Measurements from ENCODE around the gene AGMAT.
A peak's percentile ranks its signal among the peaks of the same experiment; 100 is the strongest.
"Not testable (repeated sequence)": the region's sequence is repeated elsewhere in the genome, so short reads cannot be mapped to it uniquely, and the experiment has no call there.

Gene AGMAT

DNA sequence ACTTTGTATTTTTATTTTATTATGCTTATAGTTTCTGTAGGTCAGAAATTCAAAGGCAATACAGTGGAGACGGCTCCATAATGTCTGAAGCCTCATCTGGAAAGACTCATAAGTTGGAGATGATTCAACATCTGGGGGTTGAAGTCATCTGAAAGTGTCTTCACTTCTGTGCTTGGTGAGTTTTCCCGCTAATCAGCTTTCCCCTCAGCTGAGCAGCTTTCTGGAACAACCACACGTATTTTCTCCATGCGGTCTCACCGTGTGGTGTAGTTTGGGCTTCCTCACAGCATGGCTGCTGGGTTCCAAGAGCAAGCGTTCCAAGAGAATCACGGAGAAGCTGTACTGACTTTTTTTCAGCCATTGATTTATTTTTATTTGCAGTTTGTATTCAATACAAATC, 24.8 kb upstream of the AGMAT start:
- no peak for DNase-seq

GRCh38 chr1:15605398-15606383, 20.8 kb upstream of the AGMAT start:
- no peak for DNase-seq

GRCh38 chr1:15604400-15604799, 19.5 kb upstream of the AGMAT start:
- DNase-seq: not testable (repeated sequence)

- DNase-seq: not testable (repeated sequence)
Measured at GRCh38 chr1:15603966-15604282, 19.1 kb upstream of the AGMAT start.

DNA sequence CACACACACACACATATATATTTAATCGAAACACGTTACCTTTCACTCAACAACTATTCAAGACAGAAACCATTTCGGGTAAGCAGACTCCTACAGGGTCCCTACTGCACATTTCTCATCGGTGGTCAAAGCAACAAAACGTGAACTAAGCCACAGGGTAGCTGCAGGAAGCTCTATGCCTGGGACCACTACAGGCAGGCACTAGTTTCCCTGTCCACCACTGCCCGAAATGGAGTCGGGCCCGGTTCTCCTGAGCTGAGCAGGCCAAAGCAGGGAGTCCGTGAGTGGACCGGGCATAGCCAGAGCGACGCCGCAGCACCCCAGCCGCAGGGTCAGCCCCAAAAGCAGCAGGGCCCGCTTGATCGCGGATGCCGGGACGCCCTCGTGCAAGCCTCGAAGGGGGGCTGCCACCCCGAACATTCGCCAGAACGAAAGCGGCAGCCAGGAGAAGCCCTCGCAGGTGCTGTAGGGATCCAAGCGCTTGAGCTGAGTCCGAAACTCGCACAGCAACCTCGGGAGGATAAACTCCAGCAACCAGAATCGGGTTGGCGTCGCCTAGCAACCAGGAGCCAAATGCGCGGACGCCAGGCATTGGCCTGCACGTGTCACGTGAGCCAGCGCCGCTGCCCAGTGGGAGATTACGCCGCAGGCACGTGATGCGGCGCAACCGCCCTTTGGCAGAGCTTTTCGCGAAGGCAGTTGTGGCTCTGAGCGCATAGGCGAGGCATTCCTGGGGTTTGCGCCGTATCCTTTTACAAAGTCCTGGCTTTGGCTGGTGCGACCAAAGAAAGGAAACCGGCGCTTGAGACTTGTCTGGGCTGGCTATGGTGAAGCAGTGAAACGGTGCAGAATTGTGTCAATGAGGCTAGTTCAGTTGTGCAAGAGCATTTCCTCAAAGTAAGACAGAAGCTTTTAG, 18.5 kb upstream of the AGMAT start:
- peak; percentile 92 for DNase-seq

GRCh38 chr1:15598436-15598835, 13.6 kb upstream of the AGMAT start:
- DNase-seq: no peak

DNA sequence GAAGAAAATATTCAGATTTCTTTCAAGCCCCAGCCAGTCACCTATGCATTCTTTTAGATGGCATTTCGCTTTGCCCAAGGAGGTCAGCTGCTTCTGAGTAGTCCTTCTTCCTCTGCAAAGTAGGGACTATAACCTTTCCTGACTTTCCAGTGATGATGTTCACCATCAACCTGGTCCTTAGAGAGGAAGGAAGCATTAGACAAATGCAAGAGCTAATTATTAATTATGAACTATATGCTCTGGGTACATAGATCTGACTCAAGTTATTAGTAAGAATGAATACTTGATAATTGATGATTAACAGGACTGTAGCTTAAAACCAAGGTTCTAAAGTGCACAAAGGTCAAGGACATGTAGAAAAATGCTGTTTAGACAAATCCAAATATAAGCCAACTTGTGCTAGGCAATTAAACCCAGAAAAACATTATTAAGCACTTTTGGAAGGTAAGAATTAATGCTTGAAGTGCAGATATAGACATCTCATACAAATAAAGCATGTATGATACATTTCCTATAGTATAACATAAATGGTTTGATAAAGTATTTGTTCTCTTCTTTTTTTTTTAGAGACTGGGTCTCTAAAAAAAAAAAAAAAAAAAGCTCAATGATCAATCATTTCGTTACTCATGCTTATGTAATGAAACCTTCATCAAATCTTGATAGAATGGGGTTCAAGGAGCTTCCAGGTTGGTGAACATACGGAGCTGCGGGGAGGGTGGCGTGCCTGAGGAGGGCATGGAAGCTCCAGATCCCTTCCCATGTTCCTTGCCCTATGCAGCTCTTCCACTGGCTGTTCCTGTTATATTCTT, 11.2 kb upstream of the AGMAT start:
- no peak for DNase-seq

DNA sequence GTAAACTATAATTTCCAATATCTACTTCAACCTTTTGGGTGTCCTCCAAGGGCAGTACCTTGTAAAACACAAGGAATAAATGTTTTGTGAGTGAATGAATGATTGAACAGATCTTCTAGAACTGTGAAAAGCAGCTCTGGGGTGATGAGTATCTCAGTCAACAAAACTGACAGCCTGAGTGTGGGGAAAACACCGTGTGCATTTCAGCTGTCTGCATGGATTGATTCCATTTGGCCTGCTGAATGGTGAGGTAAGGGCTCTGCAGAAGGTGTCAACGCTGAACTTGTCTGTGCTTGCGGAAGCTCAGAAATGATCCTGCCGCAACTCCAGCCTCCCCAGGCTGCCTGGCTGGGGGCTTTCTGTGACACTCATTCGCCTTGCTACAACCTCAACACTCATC, 7.4 kb upstream of the AGMAT start:
- no peak for DNase-seq

DNA sequence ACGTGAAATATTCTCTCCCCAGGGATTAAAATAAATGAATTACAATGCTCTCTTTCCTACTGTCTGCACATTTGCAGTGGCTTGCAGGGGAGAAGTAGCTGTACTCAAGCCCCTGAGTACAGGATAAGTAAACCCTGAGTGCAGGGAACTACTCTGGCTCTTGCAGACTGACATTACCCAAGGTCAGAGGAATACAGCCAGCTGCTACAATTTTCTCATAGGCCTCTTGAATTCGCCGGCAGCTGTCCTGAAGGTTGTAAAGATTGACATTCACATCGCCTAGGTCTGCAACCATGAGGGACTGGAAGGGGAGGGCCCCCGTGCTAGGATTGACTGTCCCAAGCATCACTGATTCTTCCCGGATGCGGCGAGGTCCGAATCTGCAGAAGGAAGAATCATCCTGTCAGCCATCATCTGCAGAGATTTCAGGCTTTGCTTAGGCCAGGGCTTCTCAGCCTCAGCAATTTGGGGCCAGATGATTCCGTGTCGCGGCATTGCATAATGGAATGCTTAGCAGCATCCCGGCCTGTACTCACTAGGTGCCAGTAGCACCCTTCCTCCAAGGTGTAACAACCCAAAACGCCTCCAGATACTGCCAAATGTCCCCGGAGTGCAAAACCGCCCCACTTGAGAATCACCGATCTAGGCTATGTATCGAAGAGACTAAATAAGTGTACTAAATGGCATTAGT, 1.7 kb downstream of the AGMAT start:
- no peak for DNase-seq

DNA sequence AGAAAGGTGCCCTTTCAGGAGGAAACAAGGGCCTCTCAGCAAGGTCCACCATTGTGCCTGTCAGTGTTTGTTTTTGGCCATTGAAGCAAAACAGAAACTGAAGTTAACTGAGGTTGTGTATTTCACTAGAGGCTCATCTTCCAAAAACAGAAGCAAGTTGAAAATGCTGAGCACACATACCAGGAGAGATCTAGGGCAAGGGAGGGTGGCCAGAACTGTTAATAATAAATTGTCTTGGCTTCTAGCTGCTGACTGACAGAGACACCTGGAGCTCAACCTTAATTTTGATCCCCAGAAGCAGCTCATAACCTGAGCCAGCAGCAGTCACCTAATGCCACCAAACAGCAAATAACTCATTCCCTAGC, 5.2 kb downstream of the AGMAT start:
- DNase-seq: no peak

GRCh38 chr1:15578921-15579682, 5.7 kb downstream of the AGMAT start:
- peak; percentile 11 for DNase-seq

GRCh38 chr1:15577691-15578090, 7.2 kb downstream of the AGMAT start:
- no peak for DNase-seq

DNA sequence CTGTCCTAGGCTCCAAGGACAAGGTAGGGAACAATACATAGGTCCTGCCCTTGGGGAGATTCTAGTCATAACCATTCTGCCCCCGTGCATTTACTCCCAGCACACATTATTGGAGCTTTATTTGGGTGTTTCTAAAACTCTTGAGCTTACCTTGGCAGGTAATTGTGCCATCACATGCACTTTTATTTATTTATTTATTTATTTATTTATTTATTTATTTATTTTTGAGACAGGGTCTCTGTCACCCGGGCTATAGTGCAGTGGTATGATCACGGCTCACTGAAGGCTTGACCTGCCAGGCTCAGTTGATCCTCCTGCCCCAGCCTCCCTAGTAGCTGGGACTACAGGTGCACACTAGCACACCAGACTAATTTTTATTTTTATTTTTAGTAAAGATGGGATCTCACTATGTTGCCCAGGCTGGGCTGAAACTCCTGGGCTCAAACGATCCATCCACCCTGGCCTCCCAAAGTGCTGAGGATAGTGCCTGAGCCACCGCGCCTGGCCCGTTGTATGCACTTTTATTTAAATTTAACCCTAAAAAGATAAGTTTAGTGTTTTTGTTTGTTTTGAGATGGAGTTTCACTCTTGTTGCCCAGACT, 9.2 kb downstream of the AGMAT start:
- DNase-seq: no peak

- DNase-seq: no peak
Measured at GRCh38 chr1:15574741-15575140, 10.1 kb downstream of the AGMAT start.

GRCh38 chr1:15573477-15573876, 11.4 kb downstream of the AGMAT start:
- no peak for DNase-seq

DNA sequence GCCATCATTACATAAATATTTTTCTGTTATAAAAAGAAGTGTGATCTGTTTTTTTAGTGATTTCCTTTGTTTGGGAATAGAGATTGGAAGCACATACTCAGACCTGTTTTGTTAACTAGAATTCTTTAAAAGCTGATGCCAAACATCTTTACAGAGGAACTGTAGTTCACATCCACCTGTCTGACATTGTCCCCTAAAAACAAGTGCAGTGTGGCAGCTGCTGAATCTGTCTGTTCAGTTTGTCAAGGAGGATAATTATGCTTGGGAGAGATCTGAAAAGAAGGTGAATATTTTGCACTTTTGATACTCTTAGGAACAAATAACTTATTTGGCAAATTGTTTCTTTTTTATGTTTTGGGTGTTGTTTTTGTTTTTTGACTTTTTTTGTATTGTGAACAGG, 13.6 kb downstream of the AGMAT start:
- DNase-seq: no peak

DNA sequence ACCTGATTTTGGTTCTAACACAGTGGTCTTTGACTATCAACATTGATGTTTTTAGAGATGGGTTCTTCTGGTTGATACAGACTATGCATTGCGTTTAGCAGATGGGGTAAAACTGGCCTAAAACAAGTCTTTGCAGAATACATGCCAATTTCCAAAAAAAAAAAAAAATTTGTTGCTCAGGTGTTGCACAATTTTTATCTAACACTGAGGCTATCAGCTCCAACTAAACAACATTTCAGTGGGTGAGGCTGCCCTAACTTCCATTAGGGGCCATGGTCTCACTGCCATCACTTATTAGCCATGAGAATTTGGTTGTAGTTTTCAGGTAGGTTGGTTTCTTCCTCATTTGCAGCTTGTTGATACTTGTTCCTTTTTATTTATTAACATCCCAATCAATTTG, 14.0 kb downstream of the AGMAT start:
- DNase-seq: no peak

DNA sequence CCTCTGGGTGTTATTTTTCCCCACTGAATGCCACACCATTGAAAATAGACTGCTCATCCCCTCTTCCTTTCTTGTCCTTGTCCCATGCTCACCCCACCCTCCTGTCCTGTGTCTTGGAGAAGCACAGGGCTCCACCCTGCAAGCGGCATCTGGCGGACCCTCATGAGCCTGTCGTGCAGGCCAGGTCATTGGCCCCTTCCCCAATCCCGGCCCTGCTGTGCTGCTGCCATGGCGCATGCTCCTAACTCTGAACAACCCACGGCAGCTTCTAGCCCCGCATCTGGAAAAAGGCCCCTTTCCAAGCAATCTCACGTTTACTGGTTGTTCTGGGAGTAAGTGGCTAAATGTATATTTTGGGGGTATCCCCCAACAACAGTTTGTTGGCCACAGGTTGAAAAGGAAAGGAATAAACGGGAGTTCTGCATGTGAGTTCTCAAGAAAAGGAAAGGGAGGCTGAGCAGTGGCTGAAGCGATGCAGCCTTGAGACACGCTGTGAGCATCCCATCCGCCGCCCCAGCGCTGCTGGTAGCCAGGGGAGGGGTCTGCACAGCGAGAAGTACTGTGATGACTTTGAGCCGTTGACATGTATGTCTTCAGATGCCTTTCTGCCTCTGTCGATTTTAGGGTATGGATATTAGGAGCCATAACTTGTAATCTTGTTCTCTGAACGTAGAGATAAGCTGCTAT, 16.3 kb downstream of the AGMAT start:
- DNase-seq: no peak

GRCh38 chr1:15559189-15559810, 25.6 kb downstream of the AGMAT start:
- DNase-seq: no peak

DNA sequence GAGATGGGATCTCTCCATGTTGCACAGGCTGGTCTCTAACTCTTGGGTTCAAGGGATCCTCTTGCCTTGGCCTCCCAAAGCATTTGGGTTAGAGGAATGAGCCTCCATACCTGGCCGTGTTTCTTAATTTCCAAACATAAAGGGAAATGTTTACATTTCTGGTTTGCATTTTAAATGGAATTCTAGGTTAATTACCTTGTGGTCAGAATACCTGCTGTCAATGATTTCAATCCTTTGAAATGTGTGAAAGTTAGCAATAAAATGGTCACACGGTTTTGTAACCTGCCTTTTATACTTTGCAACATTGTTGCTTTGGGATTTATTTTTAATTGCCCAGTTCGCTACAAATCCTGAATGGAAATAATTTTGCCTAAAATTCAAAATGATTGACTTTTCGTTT, 26.3 kb downstream of the AGMAT start:
- DNase-seq: no peak
